Body of pancreas (tissue), 4 donors: ENCODE results near the gene PRR23B.

Source experiments
- POLR2A ChIP-seq, 3 donors: fragments of 450-650 bp; IDR thresholded peaks; one replicate each; pipeline ENCODE4 v1.6.1; 2016; ENCODE audit warnings: antibody characterized with exemption in 3 of 3, mild to moderate bottlenecking in 2 of 3
- TF ChIP-seq, protein P1 (sequence below), 7 experiments: fragments of 450-650 bp in 4 of 7; fragments of 200-600 bp in 3 of 7; sonication (generic) in 3 of 7; IDR thresholded peaks; one replicate each; pipeline ENCODE4 v1.5.1; 2016 to 2019; ENCODE audit warnings: antibody characterized with exemption in 7 of 7

DNA sequence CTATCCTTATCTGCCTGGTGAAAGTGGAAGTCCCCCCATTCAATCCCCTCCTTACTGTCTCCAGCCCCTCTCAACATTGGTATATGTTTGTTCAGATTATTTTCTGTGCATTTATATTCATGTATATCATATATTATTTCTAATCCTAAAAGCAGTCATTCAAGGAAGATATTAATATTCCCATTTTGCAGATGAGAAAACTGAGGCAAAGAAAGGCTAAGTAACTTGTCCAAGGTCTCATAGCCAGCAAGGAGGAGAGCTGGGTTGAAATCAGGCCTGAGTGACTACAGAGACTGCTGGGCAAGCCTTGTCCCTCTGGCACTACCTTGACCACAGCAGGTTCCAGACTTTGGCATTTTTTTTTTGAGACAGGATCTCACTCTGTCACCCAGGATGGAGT is 44.7 kb downstream of the PRR23B start:
- TF ChIP-seq, protein P1, sequence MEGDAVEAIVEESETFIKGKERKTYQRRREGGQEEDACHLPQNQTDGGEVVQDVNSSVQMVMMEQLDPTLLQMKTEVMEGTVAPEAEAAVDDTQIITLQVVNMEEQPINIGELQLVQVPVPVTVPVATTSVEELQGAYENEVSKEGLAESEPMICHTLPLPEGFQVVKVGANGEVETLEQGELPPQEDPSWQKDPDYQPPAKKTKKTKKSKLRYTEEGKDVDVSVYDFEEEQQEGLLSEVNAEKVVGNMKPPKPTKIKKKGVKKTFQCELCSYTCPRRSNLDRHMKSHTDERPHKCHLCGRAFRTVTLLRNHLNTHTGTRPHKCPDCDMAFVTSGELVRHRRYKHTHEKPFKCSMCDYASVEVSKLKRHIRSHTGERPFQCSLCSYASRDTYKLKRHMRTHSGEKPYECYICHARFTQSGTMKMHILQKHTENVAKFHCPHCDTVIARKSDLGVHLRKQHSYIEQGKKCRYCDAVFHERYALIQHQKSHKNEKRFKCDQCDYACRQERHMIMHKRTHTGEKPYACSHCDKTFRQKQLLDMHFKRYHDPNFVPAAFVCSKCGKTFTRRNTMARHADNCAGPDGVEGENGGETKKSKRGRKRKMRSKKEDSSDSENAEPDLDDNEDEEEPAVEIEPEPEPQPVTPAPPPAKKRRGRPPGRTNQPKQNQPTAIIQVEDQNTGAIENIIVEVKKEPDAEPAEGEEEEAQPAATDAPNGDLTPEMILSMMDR (IDR thresholded peaks at IDR 0.05), result no peak
- no peak for TF ChIP-seq POLR2A (IDR thresholded peaks at IDR 0.05)
